HCT116 (cell line): Measurements from ENCODE around the gene PPP1R3C. TPM values are rescaled to one million over a fixed set of nuclear protein-coding genes. Genes with fewer than 3 reads are reported as not detected.

Source experiments
- ATAC-seq: fragments of 200-7000 bp; cut with Tn5 transposase; 2 replicates; pipeline ENCODE4 v1.9.1; 2020; ENCODE audit warnings: mild to moderate bottlenecking, moderate library complexity
- BruUV-seq: library from RNA; stranded (reverse); fragments of 400-500 nt; replicated peaks from 2 replicates; lab custom pipeline; 2021; lab: Mats Ljungman, UMichigan
- CTCF ChIA-PET: fragments of 300-600 bp; sonication (Branson Sonifier 250); formaldehyde crosslinking; loops from one replicate; lab custom pipeline; 2021; ENCODE audit warnings: antibody characterized with exemption; lab: Charles Lee
- POLR2A ChIA-PET: fragments of 300-600, 350-600 bp; sonication (Branson Sonifier 250); formaldehyde crosslinking; loops from one replicate; lab custom pipeline; 2021; ENCODE audit warnings: antibody characterized with exemption; lab: Charles Lee
- RAD21 ChIA-PET, 2 experiments: fragments of 300-600 bp; sonication (Branson Sonifier 250); formaldehyde crosslinking; loops; one replicate each; lab custom pipeline; 2023; ENCODE audit warnings: low total read pairs in 2 of 2; ENCODE audit not compliant: uncharacterized antibody in 2 of 2, unreplicated experiment in 2 of 2, low non-redundant PET in 1 of 2; lab: Charles Lee
- DNase-seq: peaks from one replicate; pipeline ENCODE4 v3.0.0-alpha.2; 2010; ENCODE audit warnings: low read depth, low spot score
- H2AFZ ChIP-seq: fragments of 200-600 bp; shearing (Covaris generic), sonication (generic); 2 replicates; pipeline ENCODE4 v1.6.1; 2017; ENCODE audit warnings: low read depth, mixed run types, mixed read lengths, antibody characterized with exemption, low read length; ENCODE audit not compliant: poor library complexity, severe bottlenecking
- H3K27ac ChIP-seq: 2 replicates; pipeline ENCODE4 v1.5.1; 2012; ENCODE audit warnings: low read depth, low read length
- H3K27me3 ChIP-seq: fragments of 200-600 bp; sonication (generic); 2 replicates; pipeline ENCODE4 v1.6.1; 2016; ENCODE audit warnings: mixed run types, low read length, mixed read lengths; ENCODE audit not compliant: insufficient read depth
- H3K36me3 ChIP-seq, 2 experiments: fragments of 200-500 bp in 1 of 2; fragments of 200-600 bp in 1 of 2; sonication (Bioruptor generic) in 1 of 2; sonication (generic) in 1 of 2; 2 replicates each; pipeline versions ENCODE4 v1.5.1 to v1.6.1; 2014 to 2016; ENCODE audit warnings: low read length in 2 of 2, inconsistent platforms in 1 of 2, mixed read lengths in 1 of 2, mixed run types in 1 of 2; ENCODE audit not compliant: insufficient read depth in 2 of 2, control insufficient read depth in 1 of 2
- H3K4me1 ChIP-seq, 2 experiments: fragments of 200-600 bp in 1 of 2; sonication (generic) in 1 of 2; 2 replicates each; pipeline versions ENCODE4 v1.5.1 to v1.6.1; 2012 to 2017; ENCODE audit warnings: low read length in 2 of 2, inconsistent platforms in 1 of 2, mild to moderate bottlenecking in 1 of 2, mixed read lengths in 1 of 2, mixed run types in 1 of 2, moderate library complexity in 1 of 2; ENCODE audit not compliant: insufficient read depth in 2 of 2, control insufficient read depth in 1 of 2
- H3K4me2 ChIP-seq: fragments of 200-600 bp; sonication (generic); 2 replicates; pipeline ENCODE4 v1.6.1; 2017; ENCODE audit warnings: mixed run types, low read length, mixed read lengths
- H3K4me3 ChIP-seq, 2 experiments: fragments of 200-600 bp in 1 of 2; sonication (generic) in 1 of 2; replicated peaks in 1 of 2; 2 replicates each; pipeline ENCODE4 v1.5.1; 2011 to 2016; ENCODE audit warnings: low read length in 2 of 2, control low read depth in 1 of 2, low read depth in 1 of 2, mild to moderate bottlenecking in 1 of 2, mixed read lengths in 1 of 2, mixed run types in 1 of 2
- H3K79me2 ChIP-seq: fragments of 200-600 bp; sonication (generic); 2 replicates; pipeline ENCODE4 v1.6.1; 2017; ENCODE audit warnings: mild to moderate bottlenecking, mixed run types, low read length, moderate library complexity, mixed read lengths; ENCODE audit not compliant: insufficient read depth
- H3K9ac ChIP-seq: fragments of 200-600 bp; sonication (generic); 2 replicates; pipeline ENCODE4 v1.6.1; 2016; ENCODE audit warnings: low read length, mixed read lengths
- H3K9me2 ChIP-seq: fragments of 200-600 bp; sonication (generic), shearing (Covaris generic); 2 replicates; pipeline ENCODE4 v1.6.1; 2017; ENCODE audit warnings: mixed run types, mild to moderate bottlenecking, moderate library complexity; ENCODE audit not compliant: insufficient read depth
- H3K9me3 ChIP-seq, 2 experiments: fragments of 200-500 bp in 1 of 2; fragments of 200-600 bp in 1 of 2; sonication (Bioruptor generic) in 1 of 2; sonication (generic) in 1 of 2; 2 replicates each; pipeline ENCODE4 v1.6.1; 2014 to 2017; ENCODE audit warnings: low read length in 2 of 2, mixed read lengths in 2 of 2, inconsistent platforms in 1 of 2, low read depth in 1 of 2, mild to moderate bottlenecking in 1 of 2, mixed run types in 1 of 2, moderate library complexity in 1 of 2; ENCODE audit not compliant: control insufficient read depth in 1 of 2, insufficient read depth in 1 of 2
- H4K20me1 ChIP-seq: fragments of 200-600 bp; sonication (generic), shearing (Covaris generic); 2 replicates; pipeline ENCODE4 v1.6.1; 2017; ENCODE audit warnings: mixed run types, mild to moderate bottlenecking, moderate library complexity; ENCODE audit not compliant: insufficient read depth
- CBX3 ChIP-seq: IDR thresholded peaks from 2 replicates; pipeline ENCODE4 v1.6.1; 2012; ENCODE audit warnings: low read depth
- CEBPB ChIP-seq: IDR thresholded peaks from 2 replicates; pipeline ENCODE4 v1.6.1; 2012; ENCODE audit warnings: low read depth
- EGR1 ChIP-seq: IDR thresholded peaks from 2 replicates; pipeline ENCODE4 v1.6.1; 2012; ENCODE audit warnings: low read depth
- EZH2phosphoT487 ChIP-seq: fragments of 200-600 bp; IDR thresholded peaks from 2 replicates; pipeline ENCODE4 v1.6.1; 2018; ENCODE audit warnings: antibody characterized with exemption, borderline replicate concordance
- FOSL1 ChIP-seq: IDR thresholded peaks from 2 replicates; pipeline ENCODE4 v1.6.1; 2012; ENCODE audit warnings: low read depth
- JUND ChIP-seq: IDR thresholded peaks from 2 replicates; pipeline ENCODE4 v1.6.1; 2012
- POLR2AphosphoS5 ChIP-seq: IDR thresholded peaks from 2 replicates; pipeline ENCODE4 v1.6.1; 2011; ENCODE audit warnings: mild to moderate bottlenecking, low read depth, low read length, moderate library complexity
- RAD21 ChIP-seq: IDR thresholded peaks from 2 replicates; pipeline ENCODE4 v1.6.1; 2012; ENCODE audit warnings: low read depth, mild to moderate bottlenecking
- SIN3A ChIP-seq: IDR thresholded peaks from 2 replicates; pipeline ENCODE4 v1.6.1; 2012; ENCODE audit warnings: low read depth
- TCF7L2 ChIP-seq: IDR thresholded peaks from 2 replicates; pipeline ENCODE4 v1.7.0; 2011; ENCODE audit warnings: borderline replicate concordance, inconsistent platforms; ENCODE audit not compliant: insufficient read depth, insufficient read length; ENCODE audit errors: extremely low read depth
- YY1 ChIP-seq: IDR thresholded peaks from 2 replicates; pipeline ENCODE4 v1.6.1; 2011; ENCODE audit warnings: low read length, low read depth, moderate library complexity, mild to moderate bottlenecking; ENCODE audit not compliant: insufficient replicate concordance; ENCODE audit errors: extremely low read depth
- ZBTB33 ChIP-seq: IDR thresholded peaks from 2 replicates; pipeline ENCODE4 v1.6.1; 2011; ENCODE audit warnings: mild to moderate bottlenecking, low read length, moderate library complexity; ENCODE audit not compliant: insufficient replicate concordance; ENCODE audit errors: extremely low read depth
- ZFX ChIP-seq: fragments of 450-650 bp; IDR thresholded peaks from 2 replicates; pipeline ENCODE4 v1.6.1; 2017
- intact Hi-C: fragments of 100-400 bp; cut with micrococcal nuclease; formaldehyde crosslinking; loops from 2 replicates; pipeline ENCODE4 v1.10.0; 2022
- total RNA-seq: library from RNA; stranded (reverse); gene quantifications from one replicate; pipeline ENCODE4 v1.2.1, GENCODE V29; 2021; ENCODE audit not compliant: unreplicated experiment
- TF ChIP-seq, protein P1 (sequence below): IDR thresholded peaks from 2 replicates; pipeline ENCODE4 v1.6.1; 2012
- TF ChIP-seq, protein P2 (sequence below): IDR thresholded peaks from 2 replicates; pipeline ENCODE4 v1.6.1; 2012; ENCODE audit warnings: low read depth
- TF ChIP-seq, protein P3 (sequence below), 3 experiments: fragments of 200-600 bp in 1 of 3; sonication (generic) in 1 of 3; IDR thresholded peaks in 2 of 3; conservative IDR thresholded peaks in 1 of 3; 2 replicates each; pipeline ENCODE4 v1.5.1; 2012 to 2017; ENCODE audit warnings: low read depth in 2 of 3, low read length in 2 of 3, antibody characterized with exemption in 1 of 3, borderline replicate concordance in 1 of 3, control low read depth in 1 of 3, mild to moderate bottlenecking in 1 of 3, mixed read lengths in 1 of 3, mixed run types in 1 of 3, moderate library complexity in 1 of 3; ENCODE audit not compliant: insufficient read depth in 1 of 3

The PPP1R3C gene
- total RNA-seq, 1 experiment from 2014 or later: 0.20 TPM

DNA sequence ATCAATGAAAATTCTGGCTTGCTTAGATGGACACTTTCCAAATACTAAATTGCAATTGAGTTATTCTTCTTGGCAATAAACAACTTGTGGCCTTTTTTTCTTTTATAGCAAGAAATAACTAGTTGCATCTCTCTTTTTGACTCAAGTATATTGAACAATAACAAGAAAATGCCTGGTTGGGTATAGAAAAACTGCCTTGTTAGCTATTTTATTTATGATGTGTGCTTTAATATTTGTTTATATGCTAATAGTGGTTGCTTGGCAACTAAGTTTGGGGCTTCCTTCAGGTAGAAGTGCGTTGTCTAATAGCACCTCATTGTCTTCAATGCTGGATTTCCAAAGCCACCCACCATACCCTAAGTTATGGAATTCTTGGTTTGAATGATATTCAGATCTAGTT is 30.1 kb upstream of the PPP1R3C start:
- Histone ChIP-seq H3K9me2 (no peaks in the 10 kb centered on the region), H3K36me3 (no peaks in the 10 kb centered on the region), H3K9ac (no peak overlapping the region), H3K27me3 (no peaks in the 10 kb centered on the region), H3K9me3 (no peaks in the 10 kb centered on the region), H3K4me2 (no peak overlapping the region), H4K20me1 (no peaks in the 10 kb centered on the region), H3K4me3 (no peak overlapping the region), H2AFZ (no peak overlapping the region), H3K27ac (no peak overlapping the region), H3K79me2 (no peaks in the 10 kb centered on the region), H3K4me1 (no peaks in the 10 kb centered on the region)
- no TSS peak for BruUV-seq
- no peak for DNase-seq
- ChIA-PET POLR2A (no interaction called here), RAD21 (no interaction called here), CTCF (no interaction called here)
- intact Hi-C loops: no loop called here
- ATAC-seq: no peak
- TF ChIP-seq, protein P1, sequence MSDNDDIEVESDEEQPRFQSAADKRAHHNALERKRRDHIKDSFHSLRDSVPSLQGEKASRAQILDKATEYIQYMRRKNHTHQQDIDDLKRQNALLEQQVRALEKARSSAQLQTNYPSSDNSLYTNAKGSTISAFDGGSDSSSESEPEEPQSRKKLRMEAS: no peak
- TF ChIP-seq SIN3A (no peak), YY1 (no peak), ZFX (no peak), CEBPB (no peak), ZBTB33 (no peak), EGR1 (no peak), CBX3 (no peak), TCF7L2 (no peak), JUND (no peak), RAD21 (no peak), FOSL1 (no peak), POLR2AphosphoS5 (no peak), EZH2phosphoT487 (no peak)
- TF ChIP-seq, protein P2, sequence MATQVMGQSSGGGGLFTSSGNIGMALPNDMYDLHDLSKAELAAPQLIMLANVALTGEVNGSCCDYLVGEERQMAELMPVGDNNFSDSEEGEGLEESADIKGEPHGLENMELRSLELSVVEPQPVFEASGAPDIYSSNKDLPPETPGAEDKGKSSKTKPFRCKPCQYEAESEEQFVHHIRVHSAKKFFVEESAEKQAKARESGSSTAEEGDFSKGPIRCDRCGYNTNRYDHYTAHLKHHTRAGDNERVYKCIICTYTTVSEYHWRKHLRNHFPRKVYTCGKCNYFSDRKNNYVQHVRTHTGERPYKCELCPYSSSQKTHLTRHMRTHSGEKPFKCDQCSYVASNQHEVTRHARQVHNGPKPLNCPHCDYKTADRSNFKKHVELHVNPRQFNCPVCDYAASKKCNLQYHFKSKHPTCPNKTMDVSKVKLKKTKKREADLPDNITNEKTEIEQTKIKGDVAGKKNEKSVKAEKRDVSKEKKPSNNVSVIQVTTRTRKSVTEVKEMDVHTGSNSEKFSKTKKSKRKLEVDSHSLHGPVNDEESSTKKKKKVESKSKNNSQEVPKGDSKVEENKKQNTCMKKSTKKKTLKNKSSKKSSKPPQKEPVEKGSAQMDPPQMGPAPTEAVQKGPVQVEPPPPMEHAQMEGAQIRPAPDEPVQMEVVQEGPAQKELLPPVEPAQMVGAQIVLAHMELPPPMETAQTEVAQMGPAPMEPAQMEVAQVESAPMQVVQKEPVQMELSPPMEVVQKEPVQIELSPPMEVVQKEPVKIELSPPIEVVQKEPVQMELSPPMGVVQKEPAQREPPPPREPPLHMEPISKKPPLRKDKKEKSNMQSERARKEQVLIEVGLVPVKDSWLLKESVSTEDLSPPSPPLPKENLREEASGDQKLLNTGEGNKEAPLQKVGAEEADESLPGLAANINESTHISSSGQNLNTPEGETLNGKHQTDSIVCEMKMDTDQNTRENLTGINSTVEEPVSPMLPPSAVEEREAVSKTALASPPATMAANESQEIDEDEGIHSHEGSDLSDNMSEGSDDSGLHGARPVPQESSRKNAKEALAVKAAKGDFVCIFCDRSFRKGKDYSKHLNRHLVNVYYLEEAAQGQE: no peak
- TF ChIP-seq, protein P3, sequence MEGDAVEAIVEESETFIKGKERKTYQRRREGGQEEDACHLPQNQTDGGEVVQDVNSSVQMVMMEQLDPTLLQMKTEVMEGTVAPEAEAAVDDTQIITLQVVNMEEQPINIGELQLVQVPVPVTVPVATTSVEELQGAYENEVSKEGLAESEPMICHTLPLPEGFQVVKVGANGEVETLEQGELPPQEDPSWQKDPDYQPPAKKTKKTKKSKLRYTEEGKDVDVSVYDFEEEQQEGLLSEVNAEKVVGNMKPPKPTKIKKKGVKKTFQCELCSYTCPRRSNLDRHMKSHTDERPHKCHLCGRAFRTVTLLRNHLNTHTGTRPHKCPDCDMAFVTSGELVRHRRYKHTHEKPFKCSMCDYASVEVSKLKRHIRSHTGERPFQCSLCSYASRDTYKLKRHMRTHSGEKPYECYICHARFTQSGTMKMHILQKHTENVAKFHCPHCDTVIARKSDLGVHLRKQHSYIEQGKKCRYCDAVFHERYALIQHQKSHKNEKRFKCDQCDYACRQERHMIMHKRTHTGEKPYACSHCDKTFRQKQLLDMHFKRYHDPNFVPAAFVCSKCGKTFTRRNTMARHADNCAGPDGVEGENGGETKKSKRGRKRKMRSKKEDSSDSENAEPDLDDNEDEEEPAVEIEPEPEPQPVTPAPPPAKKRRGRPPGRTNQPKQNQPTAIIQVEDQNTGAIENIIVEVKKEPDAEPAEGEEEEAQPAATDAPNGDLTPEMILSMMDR (IDR thresholded peaks at IDR 0.05 in 2 of 3, conservative IDR thresholded peaks at IDR 0.05 in 1 of 3; ENCODE audit: borderline replicate concordance in 1 of 3, insufficient read depth in 1 of 3, low read depth in 2 of 3, low read length in 2 of 3): no peak
